NCI-H146 treated with DMSO at 0.1 percent for 48 hours (cell line): ENCODE measurements around the gene OXLD1.

Source experiments
- DNase-seq: peaks from one replicate; lab custom pipeline; 2025; ENCODE audit not compliant: unreplicated experiment; lab: John Stamatoyannopoulos, UW

Gene OXLD1

GRCh38 chr17:81655378-81656117, 10.9 kb downstream of the OXLD1 start:
- no peak for DNase-seq

DNA sequence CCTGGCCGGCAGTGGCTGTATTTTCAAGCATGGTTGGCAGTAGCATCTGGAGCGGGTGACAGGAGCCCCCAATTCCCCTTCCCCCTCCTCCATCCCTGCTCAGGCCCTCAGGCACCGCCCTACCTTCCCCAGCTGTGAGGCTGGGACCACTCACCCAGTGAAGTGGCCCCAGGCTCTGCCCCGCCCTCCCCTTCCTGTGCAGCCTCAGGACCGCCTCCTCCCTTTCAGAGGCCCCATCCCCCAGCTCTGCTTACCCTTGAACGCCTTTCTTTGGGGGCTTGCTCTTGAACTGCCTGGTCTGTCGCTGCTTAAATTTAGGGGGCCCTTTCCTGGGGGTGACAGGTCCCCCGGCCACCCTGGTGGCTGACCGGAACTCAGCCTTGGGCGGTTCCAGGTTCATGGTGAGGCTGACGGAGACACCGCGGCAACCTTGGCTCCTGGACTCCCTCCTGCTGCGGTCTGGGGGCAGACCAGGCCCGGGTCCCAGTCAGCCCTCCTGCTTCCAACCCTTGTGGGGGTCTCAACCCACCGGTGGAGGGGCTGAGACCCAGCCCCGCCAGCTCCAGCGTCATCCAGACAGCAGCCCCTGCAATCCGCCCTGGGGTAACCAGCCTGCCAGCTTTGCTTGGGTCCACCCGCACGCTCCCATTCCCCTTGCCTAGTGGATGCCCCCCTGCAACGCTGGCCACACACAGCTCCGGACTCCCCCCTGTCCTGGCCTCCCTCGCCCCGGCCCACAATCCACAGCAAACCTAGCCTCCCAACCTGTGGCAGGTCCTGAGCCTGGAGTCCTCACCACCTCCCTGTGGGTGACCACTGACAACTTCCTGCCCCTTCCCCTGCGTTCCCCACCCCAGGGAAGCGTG, 13.3 kb downstream of the OXLD1 start:
- DNase-seq: no peak

- no peak for DNase-seq
These were observed 14.7 kb downstream of the OXLD1 start for GRCh38 chr17:81651692-81652091.

DNA sequence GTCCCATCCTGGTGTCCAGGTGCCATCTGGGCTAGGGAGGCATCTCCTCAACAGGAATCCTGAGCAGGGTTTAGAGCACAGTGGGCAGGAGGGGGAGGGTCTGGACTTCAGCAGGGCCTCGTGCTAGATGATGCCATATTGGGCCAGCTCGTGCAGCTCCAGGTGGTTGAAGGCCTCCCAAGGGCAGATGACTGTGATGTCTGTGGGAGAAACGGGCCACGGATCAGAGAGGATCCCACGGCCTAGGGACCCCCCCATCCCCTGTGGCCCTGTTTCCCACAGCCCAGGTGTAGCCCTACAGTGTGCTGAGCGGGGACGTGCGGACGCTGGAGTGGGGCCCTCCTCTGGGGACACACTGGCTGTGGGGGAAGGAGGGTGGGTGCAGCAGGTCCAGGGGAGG, 15.5 kb downstream of the OXLD1 start:
- no peak for DNase-seq

- DNase-seq: no peak
These were observed 17.7 kb downstream of the OXLD1 start for GRCh38 chr17:81648707-81649085.

- DNase-seq: no peak
These were observed 18.2 kb downstream of the OXLD1 start for GRCh38 chr17:81648013-81648706.

DNA sequence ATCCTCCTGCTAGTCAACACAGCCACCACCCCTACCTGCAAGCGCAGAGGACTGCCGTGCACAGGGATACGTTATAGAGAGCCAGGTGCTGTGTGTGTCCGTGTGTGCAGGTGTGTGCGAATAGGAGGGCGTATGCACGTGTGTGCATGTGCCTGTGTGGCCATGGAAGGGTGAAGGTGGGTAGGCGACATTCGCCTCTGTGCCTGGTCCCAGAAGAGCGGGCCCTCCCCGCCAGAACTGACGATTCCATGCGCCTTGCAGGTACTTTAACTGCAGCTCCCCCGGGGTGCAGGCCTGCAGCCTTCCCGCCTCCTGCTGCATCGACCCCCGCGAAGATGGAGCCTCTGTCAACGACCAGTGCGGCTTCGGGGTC, 18.8 kb downstream of the OXLD1 start:
- peak; percentile 22 for DNase-seq

- DNase-seq: no peak
These were observed 19.4 kb downstream of the OXLD1 start for GRCh38 chr17:81646869-81647600.

- no peak for DNase-seq
These were observed 21.1 kb downstream of the OXLD1 start for GRCh38 chr17:81644976-81645952.

- DNase-seq: no peak
These were observed 21.9 kb downstream of the OXLD1 start for GRCh38 chr17:81644496-81644895.

DNA sequence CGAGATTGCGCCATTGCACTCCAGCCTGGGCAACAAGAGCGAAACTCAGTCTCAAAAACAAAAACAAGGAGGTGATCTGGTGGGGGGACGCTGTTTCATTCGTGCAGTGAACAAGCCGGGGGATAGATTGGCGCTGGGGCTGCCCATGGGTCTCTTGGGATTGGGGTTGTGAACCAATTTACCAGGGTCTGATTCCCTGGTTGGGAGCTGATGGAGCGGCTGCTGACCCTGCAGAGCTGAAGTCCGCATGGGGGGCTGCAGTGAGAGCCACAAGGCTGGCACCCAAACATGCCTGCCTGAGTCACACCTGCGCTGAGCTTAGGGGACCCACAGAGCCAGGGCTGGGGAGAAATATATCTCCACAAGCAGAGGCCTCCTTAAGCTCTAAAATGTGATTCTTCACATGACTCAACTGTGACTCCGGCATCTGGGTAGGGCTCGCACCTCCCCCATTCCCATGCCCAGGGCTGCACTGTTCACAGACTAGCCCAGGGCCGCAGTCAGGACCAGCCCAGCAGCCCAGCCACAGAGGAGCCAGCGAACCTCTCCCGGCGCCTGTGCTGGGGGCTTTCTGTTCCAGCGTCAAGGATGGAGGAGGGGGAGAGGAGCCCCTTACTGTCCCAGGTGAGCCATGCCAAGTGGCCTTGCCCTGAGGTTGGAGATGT, 24.4 kb downstream of the OXLD1 start:
- DNase-seq: no peak

- no peak for DNase-seq
These were observed 26.4 kb downstream of the OXLD1 start for GRCh38 chr17:81640011-81640410.

DNA sequence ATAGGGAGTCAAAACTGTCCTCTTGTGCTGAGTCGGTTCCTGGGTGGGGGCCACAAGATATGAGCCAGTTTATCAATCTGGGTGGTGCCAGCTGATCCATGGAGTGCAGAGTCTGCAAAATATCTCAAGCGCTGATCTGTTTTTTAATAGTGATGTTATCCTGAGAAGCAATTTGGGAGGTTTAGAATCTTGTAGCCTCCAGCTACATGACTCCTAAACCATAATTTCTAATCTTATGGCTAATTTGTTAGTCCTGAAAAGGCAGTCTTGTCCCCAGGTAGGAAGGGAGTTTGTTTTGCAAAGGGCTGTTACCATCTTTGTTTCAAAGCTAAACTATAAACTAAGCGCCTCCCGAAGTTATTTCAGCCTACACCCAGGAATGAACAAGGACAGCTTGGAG, 27.7 kb downstream of the OXLD1 start:
- DNase-seq: no peak

DNA sequence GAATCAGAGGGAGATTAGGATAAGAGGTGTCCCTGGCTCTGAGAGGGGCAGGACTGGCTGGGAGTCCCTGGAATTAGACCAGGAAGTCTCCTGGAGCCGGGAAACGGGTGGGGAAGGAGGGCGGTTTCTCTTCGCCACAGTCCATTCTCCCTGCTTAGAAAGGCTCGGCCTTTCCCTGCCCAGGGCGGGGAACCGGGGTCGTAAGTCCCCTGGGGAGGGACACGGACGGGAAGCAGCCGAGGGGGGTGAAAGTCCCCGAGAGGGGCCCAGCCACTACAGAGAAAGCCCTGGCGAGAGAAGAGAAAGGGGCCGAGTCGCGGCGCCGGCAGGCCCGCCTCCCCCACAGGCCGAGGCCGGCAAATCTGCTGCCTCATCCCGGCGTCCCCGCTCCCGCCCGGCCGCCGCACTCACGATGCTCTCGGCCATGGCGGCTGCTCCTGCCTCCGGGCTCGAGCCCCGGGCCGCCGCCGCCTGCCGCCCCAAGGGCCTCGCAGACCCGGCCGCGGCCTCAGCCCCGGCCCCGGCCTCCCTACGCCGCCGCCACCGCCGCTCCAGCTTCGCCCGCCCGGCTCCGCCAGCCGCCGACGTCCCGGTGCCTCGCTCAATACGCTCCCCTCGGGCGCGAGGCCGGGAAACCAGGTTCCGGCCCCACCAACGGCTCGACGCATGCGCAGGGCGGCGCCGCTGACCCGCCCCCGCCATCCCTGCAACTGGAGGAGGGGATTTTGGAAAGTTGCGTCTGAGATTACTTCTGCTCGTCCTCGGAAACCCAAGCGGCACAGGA, 29.7 kb downstream of the OXLD1 start, which contains the start of the genes NPLOC4 and TSPAN10:
Gene NPLOC4 (minus strand): TSS at position 608 of the 784 bp plus-strand sequence. CDS start 182 bp downstream, at position 426.
Gene TSPAN10 (plus strand): TSS at position 692 of the 784 bp plus-strand sequence. CDS start 5,217 bp downstream, outside the sequence.
- DNase-seq: peak; percentile 59

DNA sequence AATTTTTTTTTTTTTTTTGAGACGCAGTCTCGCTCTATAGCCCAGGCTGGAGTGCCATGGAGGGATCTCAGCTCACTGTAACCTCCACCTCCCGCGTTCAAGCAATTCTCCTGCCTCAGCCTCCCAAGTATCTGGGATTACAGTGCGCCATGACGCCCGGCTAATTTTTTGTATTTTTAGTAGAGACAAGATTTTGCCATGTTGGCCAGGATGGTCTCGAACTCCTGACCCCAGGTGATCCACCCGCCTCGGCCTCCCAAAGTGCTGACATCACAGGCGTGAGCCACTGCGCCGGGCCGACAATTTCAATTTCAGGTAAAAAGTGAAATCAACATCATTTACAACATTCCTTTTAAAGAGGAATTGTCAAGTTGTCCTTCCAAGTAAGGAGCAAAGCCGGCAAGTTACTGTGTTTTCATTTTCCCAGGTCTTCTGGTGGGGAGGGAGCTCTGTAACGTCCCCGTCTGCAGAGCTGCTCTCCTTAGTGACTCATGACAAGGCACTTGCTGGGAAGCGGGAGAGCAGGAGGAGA, 30.4 kb downstream of the OXLD1 start:
- DNase-seq: no peak

- no peak for DNase-seq
These were observed 31.0 kb downstream of the OXLD1 start for GRCh38 chr17:81635431-81635830.

- no peak for DNase-seq
These were observed 34.9 kb downstream of the OXLD1 start for GRCh38 chr17:81631482-81631881.

DNA sequence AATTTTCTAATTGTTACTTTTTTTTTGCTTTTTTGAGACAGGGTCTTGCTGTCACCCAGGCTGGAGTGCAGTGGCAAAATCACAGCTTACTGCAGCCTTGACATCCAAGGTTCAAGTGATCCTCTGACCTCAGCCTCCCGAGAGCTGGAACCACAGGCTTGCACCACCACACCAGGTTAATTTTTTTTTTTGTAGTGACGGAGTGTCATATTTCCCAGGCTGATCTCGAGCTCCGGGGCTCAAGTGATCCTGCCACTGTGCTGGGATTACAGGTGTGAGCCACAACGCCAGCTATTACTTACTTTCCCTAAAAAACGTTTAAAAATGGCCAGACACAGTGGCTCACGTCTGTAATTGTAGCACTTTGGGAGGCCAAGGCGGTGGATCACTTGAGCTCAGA, 36.1 kb downstream of the OXLD1 start:
- no peak for DNase-seq
